Osteocyte (in vitro differentiated cells): ENCODE results near the gene GLYATL2. TPM values are rescaled to one million over a fixed set of nuclear protein-coding genes. Genes with fewer than 3 reads are reported as not detected.

Experiments used
- DNase-seq: peaks from one replicate; pipeline ENCODE4 v3.0.0; 2021; ENCODE audit warnings: mixed read lengths; ENCODE audit not compliant: unreplicated experiment; ENCODE audit errors: extremely low spot score
- H3K27ac Mint-ChIP-seq: one replicate; pipeline ENCODE4 v1.8.0; 2021; ENCODE audit warnings: mild to moderate bottlenecking, mixed read lengths; ENCODE audit not compliant: unreplicated experiment
- H3K27me3 Mint-ChIP-seq: one replicate; pipeline ENCODE4 v1.8.0; 2021; ENCODE audit warnings: mixed read lengths; ENCODE audit not compliant: unreplicated experiment
- H3K36me3 Mint-ChIP-seq: one replicate; pipeline ENCODE4 v1.8.0; 2021; ENCODE audit warnings: mixed read lengths; ENCODE audit not compliant: unreplicated experiment
- H3K4me1 Mint-ChIP-seq: one replicate; pipeline ENCODE4 v1.8.0; 2021; ENCODE audit warnings: mixed read lengths; ENCODE audit not compliant: unreplicated experiment
- H3K4me3 Mint-ChIP-seq: one replicate; pipeline ENCODE4 v1.8.0; 2021; ENCODE audit warnings: mild to moderate bottlenecking, moderate library complexity, mixed read lengths; ENCODE audit not compliant: unreplicated experiment
- H3K9me3 Mint-ChIP-seq: one replicate; pipeline ENCODE4 v1.8.0; 2021; ENCODE audit warnings: mixed read lengths; ENCODE audit not compliant: unreplicated experiment
- total RNA-seq: library from RNA; stranded (reverse); gene quantifications from 2 replicates; pipeline ENCODE4 v1.2.1, GENCODE V29; 2021
- TF ChIP-seq, protein P1 (sequence below): fragments of 200-600 bp; sonication (generic); IDR thresholded peaks from 2 replicates; pipeline ENCODE4 v1.5.0; 2021; ENCODE audit warnings: antibody characterized with exemption, mild to moderate bottlenecking, moderate library complexity

Gene GLYATL2
- total RNA-seq, 1 donor from 2014 or later: not detected

DNA sequence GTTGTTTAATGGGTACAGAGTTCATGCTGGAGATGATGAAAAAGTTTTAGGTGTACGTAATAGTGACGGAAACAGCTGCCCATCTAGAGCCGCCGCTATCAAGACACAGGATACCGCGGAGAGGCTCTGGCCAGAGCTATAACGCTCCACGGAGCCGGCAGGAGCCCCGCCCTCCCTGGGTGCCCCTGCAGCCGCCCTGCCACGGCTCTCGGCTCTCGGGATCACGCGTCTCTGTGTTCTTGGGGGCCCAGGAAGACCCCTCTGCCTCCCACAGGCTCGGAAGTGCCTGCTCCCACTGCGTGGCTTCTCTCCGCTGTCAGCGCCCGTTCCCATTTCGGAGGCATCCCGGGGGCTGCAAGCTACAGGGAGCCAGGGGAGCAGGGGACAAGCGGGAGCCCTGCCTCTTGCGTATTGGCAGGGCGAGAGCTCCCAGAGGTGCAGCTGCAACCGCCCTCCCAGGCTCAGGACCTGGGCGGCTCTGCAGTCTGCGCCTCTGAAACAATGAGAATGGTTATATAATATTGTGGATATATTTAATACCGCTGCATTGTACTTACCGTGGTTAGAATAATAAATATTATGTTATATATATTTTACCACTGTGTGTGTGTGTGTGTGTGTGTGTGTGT, 13.7 kb downstream of the GLYATL2 start:
- no peak for DNase-seq
- Mint-ChIP-seq H3K9me3 (peaks cover 7% of the 10 kb centered on the region), H3K27me3 (no peaks in the 10 kb centered on the region), H3K27ac (no peak overlapping the region), H3K4me3 (no peak overlapping the region), H3K4me1 (no peaks in the 10 kb centered on the region), H3K36me3 (no peaks in the 10 kb centered on the region)
- TF ChIP-seq, protein P1, sequence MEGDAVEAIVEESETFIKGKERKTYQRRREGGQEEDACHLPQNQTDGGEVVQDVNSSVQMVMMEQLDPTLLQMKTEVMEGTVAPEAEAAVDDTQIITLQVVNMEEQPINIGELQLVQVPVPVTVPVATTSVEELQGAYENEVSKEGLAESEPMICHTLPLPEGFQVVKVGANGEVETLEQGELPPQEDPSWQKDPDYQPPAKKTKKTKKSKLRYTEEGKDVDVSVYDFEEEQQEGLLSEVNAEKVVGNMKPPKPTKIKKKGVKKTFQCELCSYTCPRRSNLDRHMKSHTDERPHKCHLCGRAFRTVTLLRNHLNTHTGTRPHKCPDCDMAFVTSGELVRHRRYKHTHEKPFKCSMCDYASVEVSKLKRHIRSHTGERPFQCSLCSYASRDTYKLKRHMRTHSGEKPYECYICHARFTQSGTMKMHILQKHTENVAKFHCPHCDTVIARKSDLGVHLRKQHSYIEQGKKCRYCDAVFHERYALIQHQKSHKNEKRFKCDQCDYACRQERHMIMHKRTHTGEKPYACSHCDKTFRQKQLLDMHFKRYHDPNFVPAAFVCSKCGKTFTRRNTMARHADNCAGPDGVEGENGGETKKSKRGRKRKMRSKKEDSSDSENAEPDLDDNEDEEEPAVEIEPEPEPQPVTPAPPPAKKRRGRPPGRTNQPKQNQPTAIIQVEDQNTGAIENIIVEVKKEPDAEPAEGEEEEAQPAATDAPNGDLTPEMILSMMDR: no peak

DNA sequence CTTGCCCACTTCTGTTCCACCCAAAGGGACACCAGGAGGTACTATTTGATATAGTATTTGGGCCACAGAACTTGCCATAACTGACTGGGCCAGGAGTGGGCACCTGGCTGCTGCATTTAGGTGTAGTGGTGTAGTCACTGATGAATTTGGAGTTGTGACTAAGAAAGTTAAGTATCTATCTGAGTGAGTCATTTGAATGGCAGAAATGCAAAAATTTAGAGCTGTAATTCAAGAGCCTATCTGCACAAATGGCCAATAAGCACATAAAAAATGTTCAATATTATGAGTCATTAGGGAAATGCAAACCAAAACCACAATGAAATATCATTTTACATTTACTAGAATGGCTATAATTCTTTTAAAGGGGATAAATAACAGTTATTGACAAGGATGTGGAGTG, 14.7 kb downstream of the GLYATL2 start:
- TF ChIP-seq, protein P1: no peak
- H3K4me3 Mint-ChIP-seq: no peak overlapping the region
- peaks cover 7% of the 10 kb centered on the region for H3K9me3 Mint-ChIP-seq
- no peak overlapping the region for H3K27ac Mint-ChIP-seq
- DNase-seq: no peak
- no peaks in the 10 kb centered on the region for H3K27me3 Mint-ChIP-seq
- H3K4me1 Mint-ChIP-seq: no peaks in the 10 kb centered on the region
- no peaks in the 10 kb centered on the region for H3K36me3 Mint-ChIP-seq

DNA sequence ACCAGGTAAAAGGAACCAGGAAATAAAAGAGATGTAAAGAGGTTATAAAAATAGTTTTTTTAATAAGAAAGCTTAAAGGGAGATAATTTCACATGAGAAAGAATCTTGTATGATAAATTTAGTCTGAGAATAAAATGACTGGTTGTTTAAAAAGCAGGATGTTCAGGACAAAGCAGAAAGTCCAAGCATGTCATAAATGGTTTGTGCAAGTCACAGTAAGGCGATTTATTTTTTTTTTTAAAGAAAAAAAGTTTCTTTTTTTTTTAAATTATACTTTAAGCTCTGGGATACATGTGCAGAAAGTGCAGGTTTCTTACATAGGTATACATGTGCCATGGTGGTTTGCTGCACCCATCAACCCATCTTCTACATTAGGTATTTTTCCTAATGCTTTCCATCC, 30.8 kb downstream of the GLYATL2 start:
- DNase-seq: no peak
- no peak overlapping the region for H3K4me3 Mint-ChIP-seq
- H3K9me3 Mint-ChIP-seq: peaks cover 17% of the 10 kb centered on the region
- TF ChIP-seq, protein P1: no peak
- no peaks in the 10 kb centered on the region for H3K36me3 Mint-ChIP-seq
- H3K4me1 Mint-ChIP-seq: no peaks in the 10 kb centered on the region
- H3K27ac Mint-ChIP-seq: no peak overlapping the region
- no peaks in the 10 kb centered on the region for H3K27me3 Mint-ChIP-seq

DNA sequence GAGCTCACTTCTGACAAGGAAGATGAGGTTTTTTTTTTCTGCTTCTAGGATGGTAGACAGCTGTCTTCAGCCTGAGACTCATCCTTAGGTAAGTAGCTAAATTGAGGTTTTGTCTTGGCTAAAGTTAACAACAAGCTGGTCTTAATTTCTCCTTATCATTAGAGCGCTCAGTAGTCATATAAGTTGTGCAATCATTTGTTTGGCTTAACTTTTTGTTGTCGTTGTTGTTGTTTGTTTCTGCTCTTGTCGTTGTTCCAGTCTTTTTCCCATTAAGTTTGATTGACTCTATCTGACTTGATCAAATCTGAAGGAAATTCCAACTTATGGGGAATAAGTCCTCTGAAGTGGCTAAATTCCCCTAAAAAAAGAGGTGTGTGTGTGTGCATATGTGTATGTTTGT, 33.0 kb downstream of the GLYATL2 start:
- no peaks in the 10 kb centered on the region for H3K36me3 Mint-ChIP-seq
- H3K4me1 Mint-ChIP-seq: no peaks in the 10 kb centered on the region
- no peak overlapping the region for H3K27ac Mint-ChIP-seq
- peaks cover 10% of the 10 kb centered on the region for H3K9me3 Mint-ChIP-seq
- DNase-seq: no peak
- H3K27me3 Mint-ChIP-seq: no peaks in the 10 kb centered on the region
- H3K4me3 Mint-ChIP-seq: no peak overlapping the region
- TF ChIP-seq, protein P1: no peak

DNA sequence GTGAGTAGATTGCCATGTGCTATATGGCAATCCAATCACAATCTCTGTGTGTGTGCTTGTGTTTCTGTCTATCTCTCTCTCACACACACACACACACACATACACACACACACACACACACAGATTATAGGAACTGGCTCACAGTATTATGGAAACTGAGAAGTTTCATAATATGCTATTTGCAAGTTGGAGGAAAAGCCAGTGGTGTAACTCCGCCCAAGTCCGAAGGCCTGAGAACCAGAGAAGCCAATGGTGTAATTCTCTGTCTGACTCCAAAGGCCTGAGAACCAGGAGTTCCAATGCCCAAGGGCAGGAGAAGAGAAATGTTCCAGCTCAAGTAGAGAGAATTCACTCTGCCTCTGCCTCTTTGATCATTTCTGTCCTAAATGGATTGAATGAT, 37.2 kb downstream of the GLYATL2 start:
- Mint-ChIP-seq H3K4me1 (no peaks in the 10 kb centered on the region), H3K27ac (no peak overlapping the region), H3K27me3 (peaks cover 2% of the 10 kb centered on the region), H3K36me3 (no peaks in the 10 kb centered on the region), H3K9me3 (peaks cover 8% of the 10 kb centered on the region), H3K4me3 (no peak overlapping the region)
- TF ChIP-seq, protein P1: no peak
- DNase-seq: no peak
